HepG2 (cell line): Measurements from ENCODE around the gene ATP8B2. TPM values are rescaled to one million over a fixed set of nuclear protein-coding genes. Genes with fewer than 3 reads are reported as not detected.

Experiments
- ATAC-seq: fragments of 200-7000 bp; cut with Tn5 transposase; 3 replicates; pipeline ENCODE4 v1.9.1; 2020; ENCODE audit warnings: mild to moderate bottlenecking, moderate library complexity
- BruUV-seq: library from RNA; stranded (reverse); fragments of 400-500 nt; replicated peaks from 2 replicates; lab custom pipeline; 2021; lab: Mats Ljungman, UMichigan
- CTCF ChIA-PET: fragments of 300-600 bp; formaldehyde crosslinking; extraction: SDS; loops from one replicate; lab custom pipeline; 2021; ENCODE audit warnings: low total read pairs, inconsistent platforms, low intra/inter-chr PET ratio; lab: Yijun Ruan, JAX
- POLR2A ChIA-PET: fragments of 350-600 bp; sonication (Branson Sonifier 250); formaldehyde crosslinking; loops from one replicate; lab custom pipeline; 2020; ENCODE audit warnings: antibody characterized with exemption, inconsistent platforms; lab: Yijun Ruan, JAX
- DNase-seq: peaks from one replicate; pipeline ENCODE4 v3.0.0-alpha.2; 2015; ENCODE audit warnings: low spot score
- FAIRE-seq: peaks from 3 replicates; lab custom pipeline; 2011; peaks lifted over from hg19 to GRCh38; lab: Jason Lieb, UNC
- H2AFZ ChIP-seq: one replicate; pipeline ENCODE4 v1.6.1; 2011; ENCODE audit warnings: low read length, inconsistent platforms
- H3K27ac ChIP-seq: fragments of 300-600 bp; 3 replicates; pipeline ENCODE4 v1.8.0; 2011; ENCODE audit warnings: mixed run types, mild to moderate bottlenecking, mixed read lengths, low read length, inconsistent platforms; ENCODE audit not compliant: insufficient read depth; ENCODE audit errors: extremely low read length
- H3K27me3 ChIP-seq, 2 experiments: fragments of 200-600 bp in 1 of 2; 2 replicates in 1 of 2; 3 replicates in 1 of 2; pipeline versions ENCODE4 v1.6.0 to v1.8.0; 2011; ENCODE audit warnings: low read length in 2 of 2, mild to moderate bottlenecking in 2 of 2, moderate library complexity in 2 of 2, inconsistent platforms in 1 of 2; ENCODE audit not compliant: insufficient read depth in 2 of 2, control insufficient read depth in 1 of 2
- H3K36me3 ChIP-seq, 2 experiments: fragments of 200-600 bp in 1 of 2; replicated peaks in 1 of 2; 2 replicates in 1 of 2; 3 replicates in 1 of 2; pipeline versions ENCODE4 v1.5.1 to v1.8.0; 2011; ENCODE audit warnings: low read length in 2 of 2, inconsistent platforms in 1 of 2; ENCODE audit not compliant: insufficient read depth in 2 of 2, control insufficient read depth in 1 of 2
- H3K4me1 ChIP-seq: 2 replicates; pipeline ENCODE4 v1.5.1; 2012; ENCODE audit warnings: low read length, inconsistent platforms; ENCODE audit not compliant: insufficient read depth
- H3K4me2 ChIP-seq: 2 replicates; pipeline ENCODE4 v1.6.0; 2011; ENCODE audit warnings: low read depth, low read length, inconsistent platforms
- H3K4me3 ChIP-seq, 3 experiments: fragments of 200-600 bp in 1 of 3; sonication (generic), shearing (Covaris generic) in 1 of 3; replicated peaks in 1 of 3; 2 replicates each; pipeline ENCODE4 v1.5.1; 2011 to 2016; ENCODE audit warnings: low read length in 3 of 3, inconsistent platforms in 2 of 3, low read depth in 2 of 3, mild to moderate bottlenecking in 2 of 3, control low read depth in 1 of 3, mixed read lengths in 1 of 3; ENCODE audit not compliant: insufficient read depth in 1 of 3
- H3K79me2 ChIP-seq: one replicate; pipeline ENCODE4 v1.6.1; 2011; ENCODE audit warnings: low read length, inconsistent platforms; ENCODE audit not compliant: insufficient read depth
- H3K9ac ChIP-seq: 2 replicates; pipeline ENCODE4 v1.6.0; 2011; ENCODE audit warnings: mild to moderate bottlenecking, low read depth, low read length, inconsistent platforms; ENCODE audit not compliant: insufficient read depth
- H3K9me3 ChIP-seq: 2 replicates; pipeline ENCODE4 v1.5.1; 2012; ENCODE audit warnings: mild to moderate bottlenecking, low read length
- H4K20me1 ChIP-seq: 2 replicates; pipeline ENCODE4 v1.6.0; 2011; ENCODE audit warnings: inconsistent platforms, mild to moderate bottlenecking, low read length, moderate library complexity; ENCODE audit not compliant: insufficient read depth
- ARNTL ChIP-seq: sonication (generic); formaldehyde crosslinking; IDR thresholded peaks from 2 replicates; pipeline ENCODE4 v1.4.0; 2020; ENCODE audit warnings: mild to moderate bottlenecking, missing genetic modification reagents
- BHLHE40 ChIP-seq: IDR thresholded peaks from 2 replicates; pipeline ENCODE4 v1.6.1; 2011; ENCODE audit warnings: low read length, improper control_type of control experiment
- CBX5 ChIP-seq: sonication (generic); formaldehyde crosslinking; IDR thresholded peaks from 2 replicates; pipeline ENCODE4 v1.4.0; 2020; ENCODE audit warnings: missing genetic modification reagents, borderline replicate concordance
- CTCF ChIP-seq: sonication (generic); formaldehyde crosslinking; IDR thresholded peaks from 2 replicates; pipeline ENCODE4 v1.5.0; 2020; ENCODE audit warnings: mild to moderate bottlenecking, missing genetic modification reagents, moderate library complexity
- FOXA1 ChIP-seq, 2 experiments: fragments of 450-650 bp in 1 of 2; sonication (generic) in 1 of 2; formaldehyde crosslinking in 1 of 2; IDR thresholded peaks; 2 replicates each; pipeline versions ENCODE4 v1.4.0 to v1.6.1; 2016 to 2020; ENCODE audit warnings: missing genetic modification reagents in 1 of 2
- HNF1B ChIP-seq: sonication (generic); formaldehyde crosslinking; IDR thresholded peaks from 2 replicates; pipeline ENCODE4 v1.5.1; 2020; ENCODE audit warnings: mild to moderate bottlenecking, moderate library complexity, missing genetic modification reagents
- KLF16 ChIP-seq, 2 experiments: sonication (generic) in 1 of 2; formaldehyde crosslinking in 1 of 2; IDR thresholded peaks; 2 replicates each; pipeline versions ENCODE4 v1.6.1 to v1.8.0; 2016 to 2023; ENCODE audit warnings: missing genetic modification reagents in 2 of 2, missing compliant biosample characterization in 1 of 2
- SOX6 ChIP-seq, 2 experiments: fragments of 450-650 bp in 1 of 2; sonication (generic) in 1 of 2; formaldehyde crosslinking in 1 of 2; IDR thresholded peaks; 2 replicates each; pipeline versions ENCODE4 v1.4.0 to v1.6.1; 2017 to 2020; ENCODE audit warnings: antibody characterized with exemption in 1 of 2, mild to moderate bottlenecking in 1 of 2, missing genetic modification reagents in 1 of 2
- TERF1 ChIP-seq: sonication (generic); formaldehyde crosslinking; IDR thresholded peaks from 2 replicates; pipeline ENCODE4 v1.8.0; 2022; ENCODE audit warnings: mild to moderate bottlenecking, missing genetic modification reagents, moderate library complexity
- THAP7 ChIP-seq: sonication (generic); formaldehyde crosslinking; IDR thresholded peaks from 2 replicates; pipeline ENCODE4 v1.8.1; 2023; ENCODE audit warnings: mild to moderate bottlenecking, missing genetic modification reagents
- ZNF792 ChIP-seq: IDR thresholded peaks from 2 replicates; pipeline ENCODE4 v1.6.1; 2016
- WGBS: methylation state at CpG from one replicate; pipeline ENCODE4 v1.1.6; 2017; ENCODE audit warnings: low lambda C conversion rate; 5-methylcytosine and 5-hydroxymethylcytosine counted together
- in situ Hi-C: cut with HindIII; loops from 2 replicates; pipeline ENCODE4 v1.10.0; 2017; ENCODE audit warnings: low pct_unique_long_range_greater_than_20kb; ENCODE audit not compliant: extremely low pct_ligation_motif_present
- intact Hi-C: fragments of 100-400 bp; cut with micrococcal nuclease; formaldehyde crosslinking; loops from one replicate; pipeline ENCODE4 v1.10.0; 2022; ENCODE audit not compliant: unreplicated experiment
- polyA plus RNA-seq, 8 experiments: library from polyadenylated mRNA; depleted of rRNA in 3 of 8; stranded (reverse) in 7 of 8; unstranded in 1 of 8; fragments of >200 nt; fragmentation: Illumina TruSeq in 4 of 8; extraction: Trizol in 4 of 8; gene quantifications; 2 replicates each; pipeline versions ENCODE4 v1.2.1 to v1.2.3, GENCODE V29; 2011 to 2016; ENCODE audit warnings: low read depth in 4 of 8, missing spikeins in 1 of 8, mixed read lengths in 1 of 8; ENCODE audit not compliant: insufficient read depth in 1 of 8
- total RNA-seq, 5 experiments: library from RNA; depleted of rRNA; stranded (reverse); fragments of >200 nt; fragmentation: Illumina TruSeq; extraction: Trizol; gene quantifications; 2 replicates each; pipeline ENCODE4 v1.2.3, GENCODE V29; 2016; ENCODE audit warnings: low read depth in 1 of 5

ATP8B2 gene
- total and polyA plus RNA-seq, 2 of the 13 experiments (the other 11 are each of a cell fraction or from before 2014, with no cell fraction given) = 20.4 to 39.3 TPM

- BruUV-seq = no TSS peak
- 35% methylated on average over 4 of the region's 4 CpGs for WGBS
- no peaks in the 10 kb centered on the region for H3K79me2 ChIP-seq
- in situ Hi-C loops = no loop called here
- TF ChIP-seq KLF16 (CRISPR knock-in tag; IDR thresholded peaks at IDR 0.05) = no peak
- TF ChIP-seq CBX5 (CRISPR knock-in tag) = no peak
- intact Hi-C loops = no loop called here
- H4K20me1 ChIP-seq = no peaks in the 10 kb centered on the region
- no peak for DNase-seq
- no peak overlapping the region for H3K4me2 ChIP-seq
- no peak overlapping the region for H2AFZ ChIP-seq
- H3K36me3 ChIP-seq = no peaks in the 10 kb centered on the region
- no peaks in the 10 kb centered on the region for H3K9me3 ChIP-seq
- ChIA-PET CTCF (no interaction called here), POLR2A (no interaction called here)
- no peak overlapping the region for H3K27ac ChIP-seq
- FAIRE-seq = no peak
- H3K27me3 ChIP-seq = peaks cover 3 to 7% of the 10 kb centered on the region in 2 experiments; a peak in 2 of 5 replicates
- no peak for ATAC-seq
- no peak overlapping the region for H3K9ac ChIP-seq
- peaks cover 19% of the 10 kb centered on the region for H3K4me1 ChIP-seq
- no peak overlapping the region for H3K4me3 ChIP-seq
These were observed 6.9 kb upstream of the ATP8B2 start for GRCh38 chr1:154318386-154318785.

- BruUV-seq = no TSS peak
- no peaks in the 10 kb centered on the region for H3K9me3 ChIP-seq
- H3K4me1 ChIP-seq = peaks cover 19% of the 10 kb centered on the region
- H3K9ac ChIP-seq = no peak within 1 kb of the TSS
- POLR2A ChIA-PET = no interaction called here
- WGBS = 2% methylated on average over 5 of the region's 9 CpGs
- H3K4me3 ChIP-seq = no peak within 1 kb of the TSS
- no peaks in the 10 kb centered on the region for H3K79me2 ChIP-seq
- H2AFZ ChIP-seq = no peak within 1 kb of the TSS
- intact Hi-C loops = no loop called here
- ATAC-seq = peak; percentile 56
- no peaks in the 10 kb centered on the region for H3K36me3 ChIP-seq
- no peaks in the 10 kb centered on the region for H4K20me1 ChIP-seq
- CTCF ChIA-PET = no interaction called here
- FAIRE-seq = peak; percentile 50
- in situ Hi-C loops = no loop called here
- no peak within 1 kb of the TSS for H3K27ac ChIP-seq
- H3K4me2 ChIP-seq = peak within 1 kb of the TSS; percentile 55
- peaks cover 7 to 9% of the 10 kb centered on the region in 2 experiments; a peak in 3 of 5 replicates for H3K27me3 ChIP-seq
- DNase-seq = peak; percentile 63
- TF ChIP-seq ARNTL (peak; percentile 57), CTCF (CRISPR knock-in tag) (peak; percentile 32; the same call in 1 of the 2 replicates), THAP7 (CRISPR knock-in tag) (no peak), TERF1 (no peak), SOX6 (IDR thresholded peaks at IDR 0.05) (no peak), SOX6 (CRISPR knock-in tag; IDR thresholded peaks at IDR 0.05) (peak; percentile 55), FOXA1 (IDR thresholded peaks at IDR 0.05) (no peak), FOXA1 (CRISPR knock-in tag; IDR thresholded peaks at IDR 0.05) (0 out of 2 replicates have a peak, but pooled peaks have one; percentile 3), ZNF792 (CRISPR knock-in tag) (0 out of 2 replicates have a peak, but pooled peaks have one; percentile 31), HNF1B (CRISPR knock-in tag) (0 out of 2 replicates have a peak, but pooled peaks have one; percentile 36), BHLHE40 (peak; percentile 81)
These were observed 4.3 kb upstream of the ATP8B2 start, which contains the start of gene AQP10 for GRCh38 chr1:154320882-154321608. Gene AQP10, plus strand, starts transcription at chr1:154321093. Its CDS starts 63 bp downstream, at chr1:154321156.
